ENCODE data around the gene RLBP1.

DNA sequence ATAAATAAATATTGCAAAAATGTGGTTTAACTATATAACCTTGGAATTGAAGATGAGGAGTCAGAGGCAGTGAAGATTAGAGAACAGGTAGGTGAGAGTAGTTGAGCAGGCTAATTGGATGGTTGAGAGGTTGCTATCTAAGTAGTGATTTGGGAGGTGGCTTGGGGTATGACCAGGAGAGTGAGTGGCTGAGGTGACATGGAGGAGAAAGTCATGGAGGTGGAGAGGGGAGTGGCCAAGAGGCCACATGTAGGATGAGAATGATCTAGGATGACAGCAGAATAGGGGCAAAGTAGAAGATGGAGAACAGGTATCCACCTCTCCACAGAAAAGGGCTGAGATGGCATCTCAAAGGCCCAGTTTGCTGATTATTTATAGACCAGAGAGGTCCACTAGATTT, 10.5 kb upstream of the RLBP1 start:
- TF ChIP-seq, protein P1, sequence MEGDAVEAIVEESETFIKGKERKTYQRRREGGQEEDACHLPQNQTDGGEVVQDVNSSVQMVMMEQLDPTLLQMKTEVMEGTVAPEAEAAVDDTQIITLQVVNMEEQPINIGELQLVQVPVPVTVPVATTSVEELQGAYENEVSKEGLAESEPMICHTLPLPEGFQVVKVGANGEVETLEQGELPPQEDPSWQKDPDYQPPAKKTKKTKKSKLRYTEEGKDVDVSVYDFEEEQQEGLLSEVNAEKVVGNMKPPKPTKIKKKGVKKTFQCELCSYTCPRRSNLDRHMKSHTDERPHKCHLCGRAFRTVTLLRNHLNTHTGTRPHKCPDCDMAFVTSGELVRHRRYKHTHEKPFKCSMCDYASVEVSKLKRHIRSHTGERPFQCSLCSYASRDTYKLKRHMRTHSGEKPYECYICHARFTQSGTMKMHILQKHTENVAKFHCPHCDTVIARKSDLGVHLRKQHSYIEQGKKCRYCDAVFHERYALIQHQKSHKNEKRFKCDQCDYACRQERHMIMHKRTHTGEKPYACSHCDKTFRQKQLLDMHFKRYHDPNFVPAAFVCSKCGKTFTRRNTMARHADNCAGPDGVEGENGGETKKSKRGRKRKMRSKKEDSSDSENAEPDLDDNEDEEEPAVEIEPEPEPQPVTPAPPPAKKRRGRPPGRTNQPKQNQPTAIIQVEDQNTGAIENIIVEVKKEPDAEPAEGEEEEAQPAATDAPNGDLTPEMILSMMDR (conservative IDR thresholded peaks at IDR 0.05; ENCODE audit: low read depth, low read length): no peak
- no peak for TF ChIP-seq RAD21 (IDR thresholded peaks at IDR 0.05; ENCODE audit: low read length)
- TF ChIP-seq POLR2A (IDR thresholded peaks at IDR 0.05; ENCODE audit: low read depth, low read length): no peak
- TF ChIP-seq RFX5 (IDR thresholded peaks at IDR 0.05; ENCODE audit: low read depth, low read length): no peak
- TF ChIP-seq, protein P2, sequence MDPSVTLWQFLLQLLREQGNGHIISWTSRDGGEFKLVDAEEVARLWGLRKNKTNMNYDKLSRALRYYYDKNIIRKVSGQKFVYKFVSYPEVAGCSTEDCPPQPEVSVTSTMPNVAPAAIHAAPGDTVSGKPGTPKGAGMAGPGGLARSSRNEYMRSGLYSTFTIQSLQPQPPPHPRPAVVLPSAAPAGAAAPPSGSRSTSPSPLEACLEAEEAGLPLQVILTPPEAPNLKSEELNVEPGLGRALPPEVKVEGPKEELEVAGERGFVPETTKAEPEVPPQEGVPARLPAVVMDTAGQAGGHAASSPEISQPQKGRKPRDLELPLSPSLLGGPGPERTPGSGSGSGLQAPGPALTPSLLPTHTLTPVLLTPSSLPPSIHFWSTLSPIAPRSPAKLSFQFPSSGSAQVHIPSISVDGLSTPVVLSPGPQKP (IDR thresholded peaks at IDR 0.05; ENCODE audit: borderline replicate concordance, low read depth, low read length): no peak
- TF ChIP-seq, protein P3, sequence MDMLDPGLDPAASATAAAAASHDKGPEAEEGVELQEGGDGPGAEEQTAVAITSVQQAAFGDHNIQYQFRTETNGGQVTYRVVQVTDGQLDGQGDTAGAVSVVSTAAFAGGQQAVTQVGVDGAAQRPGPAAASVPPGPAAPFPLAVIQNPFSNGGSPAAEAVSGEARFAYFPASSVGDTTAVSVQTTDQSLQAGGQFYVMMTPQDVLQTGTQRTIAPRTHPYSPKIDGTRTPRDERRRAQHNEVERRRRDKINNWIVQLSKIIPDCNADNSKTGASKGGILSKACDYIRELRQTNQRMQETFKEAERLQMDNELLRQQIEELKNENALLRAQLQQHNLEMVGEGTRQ (IDR thresholded peaks at IDR 0.05; ENCODE audit: low read depth, low read length): no peak
- no peak for TF ChIP-seq CEBPB (IDR thresholded peaks at IDR 0.05; ENCODE audit: low read depth, low read length)
- TF ChIP-seq MAZ (IDR thresholded peaks at IDR 0.05; ENCODE audit: borderline replicate concordance, low read depth, low read length): no peak
- TF ChIP-seq SMC3 (IDR thresholded peaks at IDR 0.05; ENCODE audit: low read depth, low read length): no peak
- TF ChIP-seq RCOR1 (IDR thresholded peaks at IDR 0.05; ENCODE audit: insufficient replicate concordance, low read length): no peak
